Right lobe of liver (tissue), 4 donors: ENCODE measurements around the gene PSD4.

Experiments used
- POLR2A ChIP-seq: fragments of 450-650 bp; IDR thresholded peaks from one replicate; pipeline ENCODE4 v1.6.1; 2017; ENCODE audit warnings: antibody characterized with exemption, mild to moderate bottlenecking
- TF ChIP-seq, protein P1 (sequence below), 4 donors: fragments of 200-600 bp in 3 of 4; fragments of 450-650 bp in 1 of 4; IDR thresholded peaks; one replicate each; pipeline versions ENCODE4 v1.5.1 to v1.8.0; 2016 to 2022; ENCODE audit warnings: antibody characterized with exemption in 4 of 4, mild to moderate bottlenecking in 2 of 4
- donor health status: DM: no; HTN: no; CAD: no.
- donor health status: DM: no; HTN: no; CAD: no.
- donor health status: DM: no; HTN: yes; CAD: no.

DNA sequence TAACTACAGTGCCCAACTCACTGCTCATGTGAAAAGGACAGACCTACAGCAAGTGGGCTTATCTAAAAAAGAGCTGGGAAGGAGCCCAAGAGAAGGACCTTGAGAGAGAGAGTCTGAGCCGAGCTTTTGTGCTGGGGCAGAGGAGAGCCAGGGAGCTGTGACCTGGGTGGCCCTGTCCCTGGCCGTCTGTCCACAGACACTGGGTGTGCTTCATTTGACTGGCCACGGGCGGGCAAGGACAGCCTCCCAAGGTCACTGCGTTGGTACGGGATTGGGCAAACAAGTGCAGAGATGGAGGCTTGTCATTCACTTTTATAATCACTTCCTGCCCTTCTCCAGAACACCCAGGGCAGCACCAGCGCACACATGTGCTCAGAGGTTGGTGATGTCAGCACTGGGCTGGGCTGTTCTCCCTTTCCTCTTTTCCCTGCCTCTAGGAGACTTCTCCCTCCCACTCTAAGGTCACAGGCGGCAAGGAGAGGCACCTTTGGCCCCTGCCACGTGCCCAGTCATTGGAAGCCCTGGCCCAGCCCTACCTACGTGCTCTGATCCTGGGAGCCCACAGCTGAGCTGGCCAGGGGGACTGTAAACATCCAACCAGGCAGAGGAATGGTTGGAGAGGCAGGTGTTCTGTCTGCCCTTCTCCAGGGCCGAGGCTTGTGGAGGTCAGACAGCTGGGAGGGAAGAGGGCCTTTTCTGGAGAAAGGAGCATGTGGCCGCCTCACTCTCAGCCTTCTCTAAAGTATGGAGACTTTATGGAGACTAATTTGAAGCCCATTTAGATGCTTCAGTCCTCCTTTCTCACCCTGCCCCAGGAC lies 6.4 kb upstream of the PSD4 start:
- TF ChIP-seq POLR2A: peak; percentile 92
- TF ChIP-seq, protein P1, sequence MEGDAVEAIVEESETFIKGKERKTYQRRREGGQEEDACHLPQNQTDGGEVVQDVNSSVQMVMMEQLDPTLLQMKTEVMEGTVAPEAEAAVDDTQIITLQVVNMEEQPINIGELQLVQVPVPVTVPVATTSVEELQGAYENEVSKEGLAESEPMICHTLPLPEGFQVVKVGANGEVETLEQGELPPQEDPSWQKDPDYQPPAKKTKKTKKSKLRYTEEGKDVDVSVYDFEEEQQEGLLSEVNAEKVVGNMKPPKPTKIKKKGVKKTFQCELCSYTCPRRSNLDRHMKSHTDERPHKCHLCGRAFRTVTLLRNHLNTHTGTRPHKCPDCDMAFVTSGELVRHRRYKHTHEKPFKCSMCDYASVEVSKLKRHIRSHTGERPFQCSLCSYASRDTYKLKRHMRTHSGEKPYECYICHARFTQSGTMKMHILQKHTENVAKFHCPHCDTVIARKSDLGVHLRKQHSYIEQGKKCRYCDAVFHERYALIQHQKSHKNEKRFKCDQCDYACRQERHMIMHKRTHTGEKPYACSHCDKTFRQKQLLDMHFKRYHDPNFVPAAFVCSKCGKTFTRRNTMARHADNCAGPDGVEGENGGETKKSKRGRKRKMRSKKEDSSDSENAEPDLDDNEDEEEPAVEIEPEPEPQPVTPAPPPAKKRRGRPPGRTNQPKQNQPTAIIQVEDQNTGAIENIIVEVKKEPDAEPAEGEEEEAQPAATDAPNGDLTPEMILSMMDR (IDR thresholded peaks at IDR 0.05): no peak
